ENCODE data around the gene TAS2R41.

Gene TAS2R41

GRCh38 chr7:143494622-143495021 lies 16.9 kb downstream of the TAS2R41 start:
- no peak for DNase-seq

GRCh38 chr7:143495851-143496250 lies 18.2 kb downstream of the TAS2R41 start:
- DNase-seq: no peak

- DNase-seq: no peak
These were observed 18.6 kb downstream of the TAS2R41 start for GRCh38 chr7:143496263-143496662.

- DNase-seq: no peak
These were observed 19.5 kb downstream of the TAS2R41 start for GRCh38 chr7:143497008-143497795.

GRCh38 chr7:143499246-143499645 lies 21.6 kb downstream of the TAS2R41 start:
- no peak for DNase-seq

GRCh38 chr7:143499743-143500348 lies 22.2 kb downstream of the TAS2R41 start:
- no peak for DNase-seq

GRCh38 chr7:143503261-143503660 lies 25.6 kb downstream of the TAS2R41 start:
- DNase-seq: no peak

GRCh38 chr7:143504215-143504936 lies 26.7 kb downstream of the TAS2R41 start:
- DNase-seq: no peak

GRCh38 chr7:143504937-143505297 lies 27.2 kb downstream of the TAS2R41 start:
- DNase-seq: no peak

GRCh38 chr7:143505838-143506237 lies 28.2 kb downstream of the TAS2R41 start:
- DNase-seq: no peak

GRCh38 chr7:143507094-143507518 lies 29.4 kb downstream of the TAS2R41 start:
- DNase-seq: no peak

- DNase-seq: no peak
These were observed 29.9 kb downstream of the TAS2R41 start for GRCh38 chr7:143507534-143508055.

- no peak for DNase-seq
These were observed 33.4 kb downstream of the TAS2R41 start for GRCh38 chr7:143510854-143511592.

GRCh38 chr7:143511593-143512047 lies 33.9 kb downstream of the TAS2R41 start:
- DNase-seq: no peak

GRCh38 chr7:143512488-143513340 lies 35.0 kb downstream of the TAS2R41 start:
- DNase-seq: no peak

GRCh38 chr7:143514487-143514886 lies 36.8 kb downstream of the TAS2R41 start:
- DNase-seq: no peak

- DNase-seq: no peak
These were observed 37.5 kb downstream of the TAS2R41 start for GRCh38 chr7:143514995-143515735.

GRCh38 chr7:143516981-143517380 lies 39.3 kb downstream of the TAS2R41 start:
- DNase-seq: no peak

- DNase-seq: no peak
These were observed 40.8 kb downstream of the TAS2R41 start for GRCh38 chr7:143518521-143518920.

GRCh38 chr7:143518941-143519340 lies 41.3 kb downstream of the TAS2R41 start:
- DNase-seq: no peak
